GM19328 (cell line): Measurements from ENCODE around the gene GGTLC2.
"Not testable (repeated sequence)": the region's sequence is repeated elsewhere in the genome, so short reads cannot be mapped to it uniquely, and the experiment has no call there.

Experiments
- ATAC-seq: cut with Tn5 transposase; IDR thresholded peaks from one replicate; pipeline ENCODE4 v1.9.1; 2021; ENCODE audit warnings: mild to moderate bottlenecking, moderate library complexity; ENCODE audit not compliant: unreplicated experiment

GGTLC2 gene

DNA sequence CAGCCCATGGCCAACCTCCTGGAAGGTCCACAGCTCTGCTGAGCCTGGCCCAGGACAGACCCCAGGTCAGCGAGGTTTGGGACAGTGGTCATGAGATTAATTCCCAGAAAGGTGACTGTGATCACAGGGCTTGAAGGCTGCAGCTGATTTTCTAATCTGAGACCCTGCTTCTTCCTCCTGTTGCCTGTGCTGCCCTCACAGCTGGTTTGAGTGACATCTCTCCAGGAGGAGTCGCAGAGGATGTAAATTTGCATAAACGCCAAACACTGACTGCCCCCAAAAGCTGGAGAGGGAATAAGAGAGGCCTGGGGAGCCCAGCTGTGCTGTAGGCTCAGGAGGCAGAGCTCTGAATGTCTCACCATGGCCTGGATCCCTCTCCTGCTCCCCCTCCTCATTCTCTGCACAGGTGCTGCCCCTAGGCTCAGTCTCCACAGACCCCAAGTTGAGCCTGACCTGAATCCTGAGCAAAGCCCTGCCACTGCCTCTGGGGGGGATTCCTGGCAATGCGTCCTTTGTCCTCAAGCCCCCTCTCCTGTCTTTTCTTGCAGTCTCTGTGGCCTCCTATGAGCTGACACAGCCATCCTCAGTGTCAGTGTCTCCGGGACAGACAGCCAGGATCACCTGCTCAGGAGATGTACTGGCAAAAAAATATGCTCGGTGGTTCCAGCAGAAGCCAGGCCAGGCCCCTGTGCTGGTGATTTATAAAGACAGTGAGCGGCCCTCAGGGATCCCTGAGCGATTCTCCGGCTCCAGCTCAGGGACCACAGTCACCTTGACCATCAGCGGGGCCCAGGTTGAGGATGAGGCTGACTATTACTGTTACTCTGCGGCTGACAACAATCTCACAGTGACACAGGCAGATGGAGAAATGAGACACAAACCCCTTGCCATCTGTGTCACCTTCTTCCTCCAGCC, 23.8 kb downstream of the GGTLC2 start:
- ATAC-seq = no peak

DNA sequence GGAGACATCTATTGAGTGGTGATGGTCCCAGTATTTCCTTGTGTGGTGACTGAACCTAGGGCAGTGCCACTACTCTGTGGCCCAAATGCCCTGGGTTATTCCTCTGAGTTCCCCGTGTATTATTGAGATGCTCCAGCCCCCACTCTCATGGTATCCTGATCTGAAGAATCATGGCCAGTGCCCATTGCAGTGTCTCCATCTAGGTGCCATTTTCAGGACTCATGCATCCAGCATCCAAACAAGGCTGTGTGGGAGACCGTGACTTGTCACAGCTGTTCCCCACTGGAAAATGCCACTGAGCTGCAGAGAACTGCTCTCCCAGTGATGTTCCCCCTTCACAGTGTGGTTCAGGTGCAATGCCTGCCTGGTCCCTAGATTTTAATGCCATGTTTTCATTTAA, 24.7 kb downstream of the GGTLC2 start:
- ATAC-seq = no peak

DNA sequence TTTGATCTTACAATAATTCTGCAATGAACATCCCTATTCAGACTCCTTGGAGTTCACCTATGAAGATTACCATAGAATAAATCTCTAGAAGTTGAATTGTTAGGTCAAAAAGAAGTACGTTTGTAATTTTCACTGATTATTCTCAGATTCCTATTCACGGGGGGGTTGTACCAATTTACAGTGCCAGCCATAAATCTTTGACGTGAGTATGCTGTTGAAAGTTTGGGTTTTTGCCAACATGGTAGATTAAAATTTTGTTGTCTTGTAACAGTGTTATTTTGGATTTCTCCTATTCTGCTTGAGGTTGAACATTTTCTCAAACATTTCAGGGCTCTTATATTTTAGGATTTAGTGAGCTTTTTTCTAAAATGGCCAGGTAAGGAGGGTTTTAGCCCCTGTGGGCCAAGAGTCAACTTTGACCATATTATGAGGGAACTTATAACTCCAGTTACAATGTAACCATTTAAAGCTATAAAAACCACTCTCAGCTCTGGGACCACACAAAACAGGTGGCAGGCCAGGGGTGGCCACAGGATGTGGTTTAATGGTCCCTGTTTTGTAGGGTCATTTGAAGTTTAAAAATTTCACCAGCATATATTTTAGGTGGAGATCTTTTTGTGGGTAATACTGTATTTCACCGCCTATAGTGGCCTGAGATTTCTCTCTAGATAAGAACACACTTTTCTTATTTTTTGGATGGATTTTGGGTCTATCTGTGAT, 25.8 kb downstream of the GGTLC2 start:
- no peak for ATAC-seq

DNA sequence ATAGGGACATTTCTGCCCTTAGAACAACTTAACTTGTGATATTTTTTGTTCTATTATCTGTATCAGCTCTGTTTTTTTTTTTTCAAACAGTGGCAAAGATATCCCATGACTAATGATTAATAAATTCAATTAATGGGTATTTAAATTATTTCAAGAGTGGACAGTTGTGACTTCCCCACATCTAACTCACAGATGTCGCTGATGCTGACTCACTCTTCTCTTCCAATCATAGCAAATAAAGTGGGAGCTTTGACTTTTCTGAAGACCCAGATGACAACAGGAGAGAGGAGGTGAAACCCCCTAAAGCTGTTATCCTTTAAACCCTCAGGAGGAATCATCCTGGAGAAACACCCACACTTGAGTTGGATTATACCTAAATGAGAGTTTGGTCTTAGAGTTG, 27.1 kb downstream of the GGTLC2 start:
- ATAC-seq = no peak

DNA sequence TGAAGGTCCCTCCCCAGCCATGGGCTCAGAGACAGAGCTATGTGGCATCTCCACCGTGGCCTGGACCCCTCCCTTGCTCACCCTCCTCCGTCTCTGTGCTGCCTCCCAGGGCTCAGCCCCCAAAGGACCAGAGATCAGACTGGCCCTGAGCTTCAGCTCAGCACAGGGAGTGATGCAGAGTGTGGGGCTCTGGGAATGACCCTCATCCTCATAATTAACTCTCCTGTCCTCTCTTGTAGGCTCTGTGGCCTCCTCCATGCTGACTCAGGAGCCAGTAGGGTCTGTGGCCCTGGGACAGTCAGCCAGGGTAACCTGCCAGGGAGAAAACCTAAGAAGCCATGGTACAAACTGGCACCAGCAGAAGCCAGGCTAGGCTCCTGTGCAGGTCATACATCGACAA, 28.7 kb downstream of the GGTLC2 start:
- ATAC-seq = no peak

DNA sequence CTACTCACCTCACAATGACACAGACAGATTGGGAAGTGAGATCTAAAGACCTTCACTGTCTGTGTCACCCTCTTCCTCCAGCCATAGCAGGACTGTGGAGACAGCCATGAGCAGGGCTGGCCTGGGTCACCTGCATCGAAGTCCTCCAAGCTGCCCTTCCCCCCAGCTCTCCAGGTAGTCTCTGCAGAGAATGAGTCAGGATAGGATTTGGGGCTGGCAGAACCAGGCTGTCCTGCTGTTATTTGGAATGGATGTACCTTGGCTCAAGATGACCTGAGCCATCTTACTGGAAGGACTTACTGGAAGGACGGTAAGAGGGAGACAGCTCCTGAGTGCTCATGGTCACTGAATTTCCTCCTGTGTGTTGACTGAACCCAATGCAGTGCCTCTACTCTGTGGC, 29.2 kb downstream of the GGTLC2 start:
- no peak for ATAC-seq

DNA sequence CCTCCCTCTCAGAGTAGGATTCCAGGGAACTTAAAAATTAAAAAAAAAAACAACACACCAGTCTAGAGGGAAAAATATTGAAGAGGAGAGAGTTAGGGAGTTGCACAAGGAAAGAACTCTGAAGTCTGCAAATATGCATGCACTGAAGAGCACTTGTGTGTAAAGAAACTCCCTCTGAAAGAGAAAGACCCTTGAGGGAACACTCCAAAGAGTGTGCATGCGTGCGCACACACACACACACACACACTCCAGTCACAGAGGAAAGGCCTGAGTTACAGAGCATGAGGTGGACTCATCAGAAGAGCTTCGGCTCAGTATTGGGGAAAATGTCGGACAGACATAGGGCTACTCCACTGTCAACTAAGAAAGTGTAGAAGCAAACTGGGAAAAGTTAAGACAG, 30.1 kb downstream of the GGTLC2 start:
- no peak for ATAC-seq

DNA sequence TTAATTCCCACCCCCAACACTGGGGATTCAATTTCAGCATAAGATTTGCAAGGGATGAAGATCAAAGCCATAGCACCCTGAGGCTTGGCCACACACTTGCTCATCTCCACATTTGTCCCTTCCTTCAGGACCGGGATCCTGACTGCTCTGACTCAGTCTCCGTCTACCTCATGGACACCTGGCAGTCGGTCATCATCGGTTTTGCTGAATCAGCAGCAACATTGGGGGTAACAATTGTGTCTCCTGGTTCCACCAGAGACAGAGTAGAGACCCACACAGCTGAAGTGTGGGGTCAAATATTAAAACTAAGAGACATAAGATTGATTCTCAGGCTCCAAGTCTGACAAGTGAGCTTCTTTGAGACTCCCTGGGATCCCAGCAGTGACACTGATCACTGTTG, 34.6 kb downstream of the GGTLC2 start:
- no peak for ATAC-seq

DNA sequence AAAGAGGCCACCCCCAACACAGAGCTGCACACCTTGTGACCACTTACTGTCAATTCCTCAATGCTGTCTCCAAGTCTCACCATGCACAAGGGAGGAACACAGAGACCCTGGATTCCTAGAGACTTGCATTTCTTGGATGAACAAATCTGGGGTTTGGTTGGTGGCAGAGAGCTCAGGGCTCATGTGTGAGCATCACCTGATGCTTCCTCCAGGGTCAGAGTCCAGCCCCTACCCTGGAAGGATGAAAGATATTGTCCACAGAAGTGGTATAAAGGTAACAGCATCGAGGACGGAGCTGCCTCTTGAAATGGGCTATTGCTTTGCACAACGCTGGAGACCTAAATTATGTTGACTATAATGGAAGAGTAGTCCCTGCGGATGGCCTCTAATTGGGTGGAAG, 36.0 kb downstream of the GGTLC2 start:
- ATAC-seq = no peak

DNA sequence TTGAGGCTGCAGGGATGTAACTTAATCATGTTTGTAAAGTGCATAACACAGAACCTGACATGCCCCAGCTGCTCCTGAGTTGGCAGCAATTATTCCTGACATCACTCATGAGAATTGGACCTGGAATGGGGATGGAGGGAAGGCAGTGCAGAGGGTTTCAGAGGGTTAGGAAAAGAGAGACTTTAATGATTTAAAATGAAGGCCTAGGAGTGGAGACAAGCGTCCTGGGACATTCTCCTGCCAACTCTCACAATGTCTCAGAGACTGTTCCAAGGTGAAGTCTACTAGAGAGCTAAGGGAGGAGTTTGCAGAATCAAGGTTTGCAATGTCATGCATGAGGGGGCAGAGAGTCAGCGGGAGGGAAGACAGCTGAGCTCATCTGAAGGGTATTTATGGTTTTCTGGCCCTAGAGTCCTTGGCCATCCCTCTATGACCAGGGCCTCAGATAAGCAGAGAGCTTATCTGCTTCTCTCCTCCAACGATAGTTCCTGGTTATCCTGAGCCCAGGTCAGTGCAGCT, 36.9 kb downstream of the GGTLC2 start:
- no peak for ATAC-seq

DNA sequence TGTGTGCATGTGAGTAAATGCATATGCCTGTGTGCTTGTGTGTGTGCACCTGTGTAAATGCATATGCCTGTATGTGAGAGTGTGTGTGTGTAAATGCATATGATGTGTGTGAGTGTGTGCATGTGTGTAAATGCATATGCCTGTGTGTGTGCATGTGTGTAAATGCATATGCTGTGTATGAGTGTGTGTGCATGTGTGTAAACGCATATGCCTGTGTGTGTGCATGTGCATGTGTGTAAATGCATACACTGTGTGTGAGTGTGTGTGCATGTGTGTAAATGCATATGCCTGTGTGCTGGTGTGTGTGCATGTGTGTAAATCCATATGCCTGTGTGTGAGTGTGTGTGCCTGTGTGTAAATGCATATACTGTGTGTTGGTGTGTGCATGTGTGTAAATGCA, 37.8 kb downstream of the GGTLC2 start:
- ATAC-seq = no peak

DNA sequence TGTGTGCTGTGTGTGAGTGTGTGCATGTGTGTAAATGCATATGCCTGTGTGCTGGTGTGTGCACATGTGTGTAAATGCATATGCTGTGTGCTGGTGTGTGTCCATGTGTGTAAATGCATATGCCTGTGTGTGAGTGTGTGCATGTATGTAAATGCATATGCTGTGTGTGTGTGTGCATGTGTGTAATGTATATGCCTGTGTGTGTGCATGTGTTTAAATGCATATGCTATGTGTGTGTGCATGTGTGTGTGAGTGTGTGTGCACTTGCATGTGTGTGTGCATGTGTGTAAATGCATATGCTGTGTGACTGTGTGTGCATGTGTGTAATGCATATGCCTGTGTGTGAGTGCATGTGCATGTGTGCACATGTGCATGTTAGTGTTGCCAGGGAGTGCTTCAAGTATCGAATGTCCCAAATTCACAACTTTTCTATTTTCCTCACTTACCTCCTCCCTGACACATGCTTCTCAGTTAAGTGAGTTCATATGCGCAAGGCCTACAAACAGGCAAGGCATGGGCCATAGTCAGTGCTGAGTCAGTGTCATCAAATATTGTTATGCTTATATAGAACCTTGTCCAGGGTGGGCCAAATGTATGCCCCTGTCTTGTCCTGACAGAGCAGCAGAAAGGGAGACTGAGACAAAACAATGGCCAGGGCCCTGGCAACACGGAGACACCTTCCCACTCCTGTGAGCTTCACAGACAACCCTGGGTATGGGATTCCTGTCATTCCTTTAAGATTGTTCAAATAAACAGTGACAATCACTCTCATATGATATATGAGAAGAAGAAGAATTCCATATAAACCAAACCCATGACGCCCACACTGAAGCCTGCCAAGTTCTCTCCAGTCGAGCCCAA, 38.6 kb downstream of the GGTLC2 start:
- ATAC-seq = no peak

DNA sequence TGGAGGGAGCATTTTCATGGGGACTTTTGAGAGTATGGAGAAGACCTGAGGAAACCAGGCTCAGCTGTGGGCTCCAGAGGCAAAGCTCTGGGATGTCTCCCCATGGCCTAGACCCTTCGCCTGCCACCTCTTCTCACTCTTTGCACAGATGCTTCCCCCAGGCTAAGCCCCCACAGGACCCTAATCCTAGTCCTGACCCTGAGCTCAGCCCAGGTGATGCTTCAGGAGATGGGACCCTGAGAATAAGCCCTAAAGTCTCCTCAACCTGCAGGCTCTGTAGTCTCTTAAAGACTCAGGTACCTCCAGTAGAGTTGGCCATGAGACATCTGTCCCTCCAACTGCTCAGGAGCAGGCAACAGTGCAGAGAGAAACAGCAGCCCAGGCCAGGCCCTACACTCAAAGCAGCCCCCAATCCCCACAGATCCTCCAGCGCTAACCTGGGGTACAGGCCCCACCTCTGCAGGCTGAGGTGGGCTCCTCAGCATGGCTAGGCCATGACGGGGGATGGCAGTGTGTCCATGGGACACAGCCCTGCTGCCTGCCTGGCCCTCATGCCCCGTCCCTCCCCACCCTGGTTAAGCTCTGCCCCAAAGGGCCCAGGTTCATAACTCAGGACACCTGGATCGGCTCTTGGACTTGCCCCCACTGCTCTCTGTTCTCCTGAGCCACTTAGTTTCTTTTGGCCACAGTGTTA, 39.4 kb downstream of the GGTLC2 start:
- no peak for ATAC-seq

DNA sequence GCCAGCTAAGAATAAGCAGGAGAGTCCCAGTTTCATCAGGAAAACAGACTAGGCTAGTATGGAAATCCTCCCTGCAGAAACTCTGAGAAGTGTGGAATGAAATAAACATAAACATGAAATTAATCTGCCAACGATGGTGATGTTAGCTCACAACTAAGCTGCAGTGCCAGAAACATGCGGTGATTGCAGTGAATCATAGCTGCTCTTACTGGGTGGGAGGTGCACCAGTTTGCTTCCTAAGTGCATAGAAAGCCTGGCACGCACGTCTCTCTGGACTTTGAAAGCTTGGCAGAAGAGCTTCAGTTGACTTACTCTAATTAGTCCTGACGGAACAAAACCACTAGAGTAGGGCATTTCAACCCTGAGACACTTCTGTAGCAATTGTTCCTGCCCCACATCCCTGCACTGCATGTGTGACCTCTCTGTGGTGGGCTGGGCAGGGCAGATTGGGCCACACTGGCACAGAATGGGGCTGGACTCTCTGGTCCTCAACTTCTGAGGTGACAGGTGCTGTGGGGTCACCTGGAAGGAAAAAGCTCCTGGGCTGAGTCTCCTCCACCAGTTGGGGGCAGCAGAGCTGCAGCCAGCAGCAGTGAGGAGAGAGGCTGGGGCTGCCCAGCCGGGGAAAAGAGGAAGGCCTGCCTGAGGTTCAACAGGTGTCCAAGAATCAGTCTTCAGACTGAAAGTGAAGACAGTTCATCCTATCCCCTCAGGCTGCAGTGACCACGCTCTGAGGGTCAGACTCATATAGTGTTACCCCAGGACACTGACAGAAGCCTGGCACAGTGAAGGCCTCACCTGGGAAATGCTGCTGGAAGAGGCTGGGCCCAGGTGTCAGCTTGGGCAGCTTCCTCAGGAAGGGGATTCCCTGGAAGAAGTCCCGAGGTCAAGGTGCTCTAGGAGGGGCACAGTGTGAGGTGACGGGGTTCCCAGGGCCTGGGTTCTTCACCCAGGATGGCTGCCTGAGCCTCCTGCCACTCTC, 40.5 kb downstream of the GGTLC2 start:
- ATAC-seq = no peak

DNA sequence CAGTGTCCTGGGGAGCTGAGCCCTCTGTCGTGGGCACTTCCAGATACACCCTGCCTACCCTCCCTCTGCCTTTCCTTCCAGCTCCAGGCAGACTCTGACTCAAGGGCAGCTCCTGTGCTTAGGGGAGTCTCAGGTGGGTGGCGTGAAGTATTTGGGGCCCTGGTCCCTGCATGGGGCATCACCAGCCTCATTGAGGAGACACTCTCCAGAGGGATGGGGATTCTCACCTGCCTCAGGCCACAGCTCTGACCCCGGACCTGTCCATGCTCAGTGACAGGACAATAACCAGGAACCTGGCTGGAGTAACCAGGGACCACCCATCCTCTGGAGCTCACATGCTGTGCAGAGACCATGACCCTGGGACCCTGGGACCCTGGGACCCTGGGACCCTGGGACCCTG, 41.2 kb downstream of the GGTLC2 start:
- no peak for ATAC-seq

DNA sequence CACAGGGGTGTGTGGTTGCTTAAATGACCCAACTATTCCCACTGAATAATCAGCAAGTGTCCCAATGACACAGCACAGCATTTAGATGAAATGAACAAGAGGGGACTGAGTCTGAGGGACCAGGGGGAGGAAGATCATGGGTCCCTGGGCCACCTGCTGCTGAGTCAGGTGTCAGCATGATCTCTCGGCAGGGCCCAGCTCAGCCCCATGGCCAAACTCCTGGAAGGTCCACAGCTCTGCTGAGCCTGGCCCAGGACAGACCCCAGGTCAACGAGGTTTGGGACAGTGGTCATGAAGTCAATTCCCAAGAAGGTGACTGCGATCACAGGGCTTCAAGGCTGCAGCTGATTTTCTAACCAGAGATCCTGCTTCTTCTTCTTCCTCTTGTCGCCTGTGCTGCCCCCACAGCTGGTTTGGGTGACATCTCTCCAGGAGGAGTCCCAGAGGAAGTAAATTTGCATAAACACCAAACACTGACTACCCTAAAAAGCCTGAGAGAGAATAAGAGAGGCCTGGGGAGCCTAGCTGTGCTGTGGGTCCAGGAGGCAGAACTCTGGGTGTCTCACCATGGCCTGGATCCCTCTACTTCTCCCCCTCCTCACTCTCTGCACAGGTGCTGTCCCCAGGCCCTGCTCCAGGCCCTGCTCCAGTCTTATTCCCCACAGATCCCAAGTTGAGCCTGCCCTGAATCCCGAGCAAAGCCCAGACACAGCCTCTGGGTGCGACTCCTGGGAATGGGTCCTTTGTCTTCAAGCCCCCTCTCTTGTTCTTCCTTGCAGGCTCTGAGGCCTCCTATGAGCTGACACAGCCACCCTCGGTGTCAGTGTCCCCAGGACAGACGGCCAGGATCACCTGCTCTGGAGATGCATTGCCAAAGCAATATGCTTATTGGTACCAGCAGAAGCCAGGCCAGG, 42.0 kb downstream of the GGTLC2 start:
- not testable (repeated sequence) for ATAC-seq

DNA sequence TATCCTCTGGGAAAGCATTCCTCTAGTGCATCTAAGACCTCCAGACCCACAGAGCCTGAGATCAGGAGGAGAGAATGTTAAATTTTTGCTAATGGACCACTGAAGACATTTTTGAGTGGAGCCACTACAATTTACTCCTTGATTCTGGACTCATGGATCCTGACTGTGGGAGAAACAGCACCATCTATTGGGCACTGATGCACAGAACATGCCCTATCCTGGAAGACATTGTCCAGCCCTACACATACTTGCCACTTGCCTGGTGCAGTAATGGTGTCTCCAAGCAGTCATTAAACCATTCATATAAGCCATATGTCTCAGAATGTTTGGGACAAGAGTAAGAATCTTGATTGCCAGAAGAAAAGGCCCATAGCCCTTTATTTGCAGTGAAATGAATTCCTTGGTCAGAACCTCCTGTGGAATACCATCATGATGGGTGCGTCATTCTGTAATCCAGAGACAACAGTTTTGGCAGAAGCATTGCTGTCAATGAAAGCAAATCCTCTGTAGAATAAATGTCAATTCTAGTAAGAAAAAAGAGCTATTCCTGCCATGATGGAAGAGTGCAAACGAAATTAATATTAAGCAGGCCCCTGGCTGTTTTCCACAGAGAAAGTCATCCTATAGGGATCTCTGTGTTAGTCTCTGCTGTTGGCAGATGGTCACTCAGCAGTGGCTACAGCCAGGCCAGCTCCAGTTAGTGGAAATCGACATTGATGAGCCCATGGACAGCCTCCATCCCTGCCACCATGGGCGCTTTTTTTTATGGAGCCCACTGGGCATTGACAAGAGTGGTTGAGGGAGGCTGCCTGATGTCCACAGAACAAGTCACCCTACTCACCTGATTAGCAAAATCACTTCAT, 43.5 kb downstream of the GGTLC2 start:
- no peak for ATAC-seq
